Natural killer cell (primary cell): ENCODE measurements around the gene SYCP2. TPM values are rescaled to one million over a fixed set of nuclear protein-coding genes. Genes with fewer than 3 reads are reported as not detected.

Source experiments
- ATAC-seq, 3 donors: fragments of 150-1000 bp in 2 of 3; fragments of 200-7000 bp in 1 of 3; cut with Tn5 transposase; 1 replicate in 1 of 3; 2 replicates in 2 of 3; pipeline ENCODE4 v1.10.0; 2021; ENCODE audit warnings: mild to moderate bottlenecking in 2 of 3, moderate library complexity in 2 of 3
- DNase-seq, 2 donors: peaks; one replicate each; pipeline versions ENCODE4 v3.0.0 to v3.0.0-alpha.2; 2013 to 2021; ENCODE audit warnings: mixed read lengths in 1 of 2
- H3K27ac ChIP-seq: one replicate; pipeline ENCODE4 v1.5.1; 2013; ENCODE audit warnings: mild to moderate bottlenecking, low read length
- H3K27me3 ChIP-seq: one replicate; pipeline ENCODE4 v1.6.1; 2013; ENCODE audit warnings: low read length; ENCODE audit not compliant: control insufficient read depth, insufficient read depth
- H3K36me3 ChIP-seq: one replicate; pipeline ENCODE4 v1.6.1; 2013; ENCODE audit warnings: low read length; ENCODE audit not compliant: control insufficient read depth, insufficient read depth
- H3K4me1 ChIP-seq: one replicate; pipeline ENCODE4 v1.6.1; 2013; ENCODE audit warnings: low read length; ENCODE audit not compliant: control insufficient read depth, insufficient read depth
- H3K4me3 ChIP-seq: one replicate; pipeline ENCODE4 v1.5.1; 2013; ENCODE audit warnings: low read length
- H3K9me3 ChIP-seq: one replicate; pipeline ENCODE4 v1.6.1; 2013; ENCODE audit warnings: low read length; ENCODE audit not compliant: control insufficient read depth, insufficient read depth
- H3K27ac Mint-ChIP-seq, 2 donors: one replicate each; pipeline ENCODE4 v1.8.0; 2022; ENCODE audit warnings: mild to moderate bottlenecking in 2 of 2, mixed read lengths in 2 of 2, moderate library complexity in 1 of 2
- H3K27me3 Mint-ChIP-seq, 2 donors: one replicate each; pipeline ENCODE4 v1.8.0; 2022; ENCODE audit warnings: low read depth in 2 of 2, mixed read lengths in 2 of 2
- H3K36me3 Mint-ChIP-seq: one replicate; pipeline ENCODE4 v1.8.0; 2022; ENCODE audit warnings: mixed read lengths
- H3K4me1 Mint-ChIP-seq, 2 donors: one replicate each; pipeline ENCODE4 v1.8.0; 2022; ENCODE audit warnings: mixed read lengths in 2 of 2
- H3K4me3 Mint-ChIP-seq: one replicate; pipeline ENCODE4 v1.8.0; 2022; ENCODE audit warnings: mild to moderate bottlenecking, moderate library complexity, mixed read lengths
- H3K9me3 Mint-ChIP-seq, 2 donors: one replicate each; pipeline ENCODE4 v1.8.0; 2022; ENCODE audit warnings: mixed read lengths in 2 of 2
- CTCF ChIP-seq: fragments of 200-600 bp; IDR thresholded peaks from one replicate; pipeline ENCODE4 v1.8.0; 2022; ENCODE audit warnings: antibody characterized with exemption
- WGBS: methylation state at CpG from one replicate; pipeline ENCODE4 v1.1.7; 2013; ENCODE audit warnings: missing lambda C conversion rate; ENCODE audit not compliant: insufficient coverage; 5-methylcytosine and 5-hydroxymethylcytosine counted together
- intact Hi-C: fragments of 100-400 bp; cut with micrococcal nuclease; formaldehyde crosslinking; loops from one replicate; pipeline ENCODE4 v1.14.2; 2022
- total RNA-seq, 4 donors: library from RNA; stranded (reverse); fragments of 120-200 nt in 1 of 4; gene quantifications; one replicate each; pipeline versions ENCODE4 v1.2.3 to v1.2.4, GENCODE V29; 2013 to 2022

SYCP2 gene
- total RNA-seq, 3 donors from 2014 or later (not counting 1 experiment from before 2014, with no cell fraction given) = 5.9 to 8.6 (median 7.0) TPM

- DNase-seq (no peak), ATAC-seq (no peak)
- Mint-ChIP-seq H3K4me3 (no peak overlapping the region), H3K27ac (no peak overlapping the region), H3K27me3 (peaks cover 5 to 9% of the 10 kb centered on the region in 2 donors), H3K36me3 (no peaks in the 10 kb centered on the region), H3K4me1 (no peaks in the 10 kb centered on the region), H3K9me3 (no peaks in the 10 kb centered on the region)
- Histone ChIP-seq H3K4me1 (no peaks in the 10 kb centered on the region), H3K36me3 (no peaks in the 10 kb centered on the region), H3K4me3 (no peak overlapping the region), H3K27ac (no peak overlapping the region), H3K9me3 (no peaks in the 10 kb centered on the region), H3K27me3 (no peaks in the 10 kb centered on the region)
- intact Hi-C loops = no loop called here
- 77% methylated on average over 19 of the region's 19 CpGs for WGBS
- TF ChIP-seq CTCF = no peak
These were observed 104.2 kb downstream of the SYCP2 start for GRCh38 chr20:59829054-59829785.

- 84% methylated on average over 13 of the region's 15 CpGs for WGBS
- ATAC-seq (no peak), DNase-seq (no peak)
- Histone ChIP-seq H3K36me3 (no peaks in the 10 kb centered on the region), H3K27ac (no peak overlapping the region), H3K9me3 (no peaks in the 10 kb centered on the region), H3K4me3 (no peak overlapping the region), H3K4me1 (no peaks in the 10 kb centered on the region), H3K27me3 (no peaks in the 10 kb centered on the region)
- Mint-ChIP-seq H3K4me3 (no peak overlapping the region), H3K27ac (no peak overlapping the region), H3K9me3 (no peaks in the 10 kb centered on the region), H3K36me3 (no peaks in the 10 kb centered on the region), H3K27me3 (peaks cover 0 to 5% of the 10 kb centered on the region in 2 donors), H3K4me1 (no peaks in the 10 kb centered on the region)
- intact Hi-C loops = no loop called here
- TF ChIP-seq CTCF = no peak
These were observed 105.0 kb downstream of the SYCP2 start for GRCh38 chr20:59828125-59829053.

DNA sequence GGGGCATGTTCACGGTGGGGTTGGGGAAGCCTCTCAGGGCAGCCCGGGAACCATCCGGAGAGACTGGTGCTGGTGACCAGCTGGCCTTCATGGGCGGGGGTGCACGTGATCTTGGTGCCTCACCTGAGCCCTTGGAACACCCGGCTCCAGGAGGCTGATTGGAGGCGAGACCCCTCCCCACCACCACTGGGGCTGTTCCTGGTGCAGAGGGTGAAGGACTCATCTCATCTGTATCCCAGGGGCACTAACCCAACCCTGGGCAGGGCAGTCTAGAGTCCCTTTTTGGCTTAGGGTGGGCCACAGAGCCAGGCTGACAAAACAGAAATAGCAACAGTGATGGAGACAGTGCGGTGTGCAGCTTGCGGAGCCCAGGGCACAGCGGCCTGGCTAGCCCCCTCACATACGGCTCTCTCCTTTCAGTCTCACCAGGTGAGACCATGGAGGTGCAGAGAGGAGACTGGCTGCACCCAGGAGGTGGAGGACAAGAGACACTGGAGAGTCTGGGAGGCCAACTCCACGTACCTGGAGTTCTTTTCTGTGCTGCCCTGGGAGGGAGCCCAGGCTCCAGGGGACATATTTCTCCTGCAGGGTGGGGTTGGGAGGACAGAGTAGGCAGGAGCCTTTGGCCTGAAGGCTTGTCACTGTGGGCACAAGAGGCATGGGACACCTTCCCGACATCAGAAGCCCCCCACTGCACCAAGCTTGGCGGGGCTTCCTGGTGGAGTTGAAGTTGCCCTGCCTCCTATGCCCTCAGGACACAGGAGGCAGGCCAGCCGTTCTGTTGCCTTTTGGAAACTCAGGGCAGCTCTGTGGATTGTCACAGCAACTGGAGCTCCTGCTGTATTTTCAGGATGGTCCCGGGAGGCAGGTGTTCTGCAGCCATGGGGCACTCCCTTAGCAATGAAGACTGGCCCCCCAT lies 106.0 kb downstream of the SYCP2 start:
- TF ChIP-seq CTCF = no peak
- ATAC-seq (no peak), DNase-seq (no peak)
- no peak overlapping the region for H3K4me3 ChIP-seq
- no peaks in the 10 kb centered on the region for H3K9me3 ChIP-seq
- H3K4me3 Mint-ChIP-seq = no peak overlapping the region
- intact Hi-C loops = no loop called here
- H3K27ac ChIP-seq = no peak overlapping the region
- no peak overlapping the region for H3K27ac Mint-ChIP-seq
- no peaks in the 10 kb centered on the region for H3K27me3 ChIP-seq
- no peaks in the 10 kb centered on the region for H3K9me3 Mint-ChIP-seq
- H3K36me3 ChIP-seq = no peaks in the 10 kb centered on the region
- WGBS = 82% methylated on average over 16 of the region's 16 CpGs
- H3K27me3 Mint-ChIP-seq = peaks cover 0 to 6% of the 10 kb centered on the region in 2 donors
- no peaks in the 10 kb centered on the region for H3K4me1 Mint-ChIP-seq
- no peaks in the 10 kb centered on the region for H3K4me1 ChIP-seq
- no peaks in the 10 kb centered on the region for H3K36me3 Mint-ChIP-seq
